HepG2 (cell line): ENCODE results near the gene TANGO6. TPM values are rescaled to one million over a fixed set of nuclear protein-coding genes. Genes with fewer than 3 reads are reported as not detected.

Source experiments
- ARNT2 ChIP-seq: sonication (generic); formaldehyde crosslinking; IDR thresholded peaks from 2 replicates; pipeline ENCODE4 v1.8.0; 2022; ENCODE audit warnings: mild to moderate bottlenecking, low read depth, missing genetic modification reagents, moderate library complexity
- ERF ChIP-seq: IDR thresholded peaks from 2 replicates; pipeline ENCODE4 v1.6.1; 2018; ENCODE audit warnings: missing biosample characterization, missing genetic modification reagents
- ETV6 ChIP-seq: sonication (generic); formaldehyde crosslinking; conservative IDR thresholded peaks from 2 replicates; pipeline ENCODE4 v1.4.0; 2020; ENCODE audit warnings: missing genetic modification reagents
- HES4 ChIP-seq: sonication (generic); formaldehyde crosslinking; IDR thresholded peaks from 2 replicates; pipeline ENCODE4 v1.9.0; 2021; ENCODE audit warnings: mild to moderate bottlenecking, missing genetic modification reagents, borderline replicate concordance
- KLF15 ChIP-seq: sonication (generic); formaldehyde crosslinking; IDR thresholded peaks from 2 replicates; pipeline ENCODE4 v1.8.1; 2023; ENCODE audit warnings: borderline replicate concordance, mild to moderate bottlenecking, inconsistent platforms, missing genetic modification reagents, mixed read lengths
- MTA1 ChIP-seq: sonication (generic); formaldehyde crosslinking; IDR thresholded peaks from 2 replicates; pipeline ENCODE4 v1.4.0; 2020; ENCODE audit warnings: missing genetic modification reagents, mild to moderate bottlenecking, borderline replicate concordance
- MTA3 ChIP-seq: sonication (generic); formaldehyde crosslinking; IDR thresholded peaks from 2 replicates; pipeline ENCODE4 v1.4.0; 2020; ENCODE audit warnings: missing genetic modification reagents
- NFKB2 ChIP-seq: sonication (generic); formaldehyde crosslinking; IDR thresholded peaks from 2 replicates; pipeline ENCODE4 v1.4.0; 2020; ENCODE audit warnings: missing genetic modification reagents, borderline replicate concordance
- RFX5 ChIP-seq: IDR thresholded peaks from 2 replicates; pipeline ENCODE4 v1.6.1; 2011; ENCODE audit warnings: low read depth, low read length, improper control_type of control experiment
- SAP130 ChIP-seq: IDR thresholded peaks from 2 replicates; pipeline ENCODE4 v1.6.1; 2016; ENCODE audit warnings: low read depth
- SIN3B ChIP-seq: fragments of 150-350 bp; IDR thresholded peaks from 2 replicates; pipeline ENCODE4 v1.6.1; 2014; ENCODE audit warnings: low read length
- SOX13 ChIP-seq, 3 experiments: fragments of 450-650 bp in 1 of 3; sonication (generic) in 1 of 3; formaldehyde crosslinking in 1 of 3; IDR thresholded peaks in 2 of 3; conservative IDR thresholded peaks in 1 of 3; 2 replicates each; pipeline versions ENCODE4 v1.5.0 to v1.6.1; 2016 to 2020; ENCODE audit warnings: antibody characterized with exemption in 1 of 3, mild to moderate bottlenecking in 1 of 3, missing compliant biosample characterization in 1 of 3, missing genetic modification reagents in 1 of 3, moderate library complexity in 1 of 3
- TBX2 ChIP-seq: sonication (generic); formaldehyde crosslinking; IDR thresholded peaks from 2 replicates; pipeline ENCODE4 v1.5.0; 2020; ENCODE audit warnings: missing genetic modification reagents, mild to moderate bottlenecking, borderline replicate concordance
- TBX3 ChIP-seq: fragments of 450-650 bp; IDR thresholded peaks from 2 replicates; pipeline ENCODE4 v1.6.1; 2017; ENCODE audit warnings: antibody characterized with exemption, mild to moderate bottlenecking, inconsistent platforms, borderline replicate concordance
- THAP11 ChIP-seq: IDR thresholded peaks from 2 replicates; pipeline ENCODE4 v1.6.1; 2016; ENCODE audit warnings: missing biosample characterization, missing genetic modification reagents
- ZBTB42 ChIP-seq: sonication (generic); formaldehyde crosslinking; IDR thresholded peaks from 2 replicates; pipeline ENCODE4 v1.5.0; 2020; ENCODE audit warnings: mild to moderate bottlenecking, missing genetic modification reagents
- ZNF101 ChIP-seq: sonication (generic); formaldehyde crosslinking; IDR thresholded peaks from 2 replicates; pipeline ENCODE4 v1.4.0; 2020; ENCODE audit warnings: mild to moderate bottlenecking, low read depth, missing genetic modification reagents, borderline replicate concordance
- ZNF350 ChIP-seq: sonication (generic); formaldehyde crosslinking; IDR thresholded peaks from 2 replicates; pipeline ENCODE4 v1.4.0; 2020; ENCODE audit warnings: mild to moderate bottlenecking, low read depth, missing genetic modification reagents, borderline replicate concordance
- ZNF441 ChIP-seq: sonication (generic); formaldehyde crosslinking; IDR thresholded peaks from 2 replicates; pipeline ENCODE4 v1.7.0; 2021; ENCODE audit warnings: missing genetic modification reagents, borderline replicate concordance
- ZNF556 ChIP-seq: sonication (generic); formaldehyde crosslinking; IDR thresholded peaks from 2 replicates; pipeline ENCODE4 v1.4.0; 2020; ENCODE audit warnings: mild to moderate bottlenecking, missing genetic modification reagents, borderline replicate concordance
- ZNF598 ChIP-seq: sonication (generic); formaldehyde crosslinking; IDR thresholded peaks from 2 replicates; pipeline ENCODE4 v1.5.1; 2020; ENCODE audit warnings: mild to moderate bottlenecking, missing genetic modification reagents, borderline replicate concordance
- polyA plus RNA-seq, 8 experiments: library from polyadenylated mRNA; depleted of rRNA in 3 of 8; stranded (reverse) in 7 of 8; unstranded in 1 of 8; fragments of >200 nt; fragmentation: Illumina TruSeq in 4 of 8; extraction: Trizol in 4 of 8; gene quantifications; 2 replicates each; pipeline versions ENCODE4 v1.2.1 to v1.2.3, GENCODE V29; 2011 to 2016; ENCODE audit warnings: low read depth in 4 of 8, missing spikeins in 1 of 8, mixed read lengths in 1 of 8; ENCODE audit not compliant: insufficient read depth in 1 of 8
- total RNA-seq, 5 experiments: library from RNA; depleted of rRNA; stranded (reverse); fragments of >200 nt; fragmentation: Illumina TruSeq; extraction: Trizol; gene quantifications; 2 replicates each; pipeline ENCODE4 v1.2.3, GENCODE V29; 2016; ENCODE audit warnings: low read depth in 1 of 5
- TF ChIP-seq, protein P1 (sequence below): sonication (generic); formaldehyde crosslinking; IDR thresholded peaks from 2 replicates; pipeline ENCODE4 v1.8.0; 2022; ENCODE audit warnings: mild to moderate bottlenecking, missing genetic modification reagents, moderate library complexity
- TF ChIP-seq, protein P2 (sequence below): sonication (generic); formaldehyde crosslinking; IDR thresholded peaks from 2 replicates; pipeline ENCODE4 v1.5.1; 2020; ENCODE audit warnings: mild to moderate bottlenecking, missing genetic modification reagents, moderate library complexity

The TANGO6 gene
- total and polyA plus RNA-seq, 2 of the 13 experiments (the other 11 are each of a cell fraction or from before 2014, with no cell fraction given): 7.2 to 13.3 TPM

DNA sequence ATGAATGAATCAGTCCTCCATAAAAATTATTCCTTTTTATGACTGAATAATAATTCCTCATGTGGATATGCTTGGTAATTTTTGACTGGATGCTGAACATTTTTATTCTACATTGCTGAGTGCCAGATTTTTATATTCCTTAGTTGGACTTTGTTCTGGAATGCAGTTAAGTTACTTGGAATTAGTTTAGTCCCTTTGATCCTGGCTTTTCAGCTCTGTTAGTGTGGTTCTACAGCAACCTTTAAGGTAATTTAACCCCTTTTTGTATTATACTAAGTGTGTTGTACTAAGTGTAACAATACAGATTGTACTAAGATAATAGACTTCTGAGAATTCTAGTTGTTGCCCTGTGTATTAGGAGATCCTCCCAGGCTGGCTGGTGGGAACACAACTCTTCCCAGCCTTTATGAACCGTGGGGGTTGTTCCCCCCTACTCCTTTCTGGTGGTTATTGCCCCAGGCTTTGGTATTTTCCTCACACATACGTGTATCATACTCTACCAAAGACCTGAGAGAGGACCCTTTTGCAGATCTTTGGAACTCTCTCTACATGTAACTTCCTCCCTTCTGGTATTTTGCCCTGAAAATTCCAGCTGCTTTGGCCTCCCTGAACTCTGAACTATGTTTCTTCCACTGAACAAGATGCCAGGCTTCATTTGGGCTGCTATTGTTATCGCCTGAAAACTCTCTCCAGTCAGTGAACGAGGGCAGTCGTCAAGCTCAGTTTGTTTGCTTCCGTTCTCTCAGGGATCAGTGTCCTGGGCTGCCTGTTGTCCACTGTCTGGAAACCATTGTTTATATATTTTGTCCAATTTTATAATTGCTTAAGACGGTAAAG lies 30.5 kb downstream of the TANGO6 start (continued):
- TF ChIP-seq, protein P1, sequence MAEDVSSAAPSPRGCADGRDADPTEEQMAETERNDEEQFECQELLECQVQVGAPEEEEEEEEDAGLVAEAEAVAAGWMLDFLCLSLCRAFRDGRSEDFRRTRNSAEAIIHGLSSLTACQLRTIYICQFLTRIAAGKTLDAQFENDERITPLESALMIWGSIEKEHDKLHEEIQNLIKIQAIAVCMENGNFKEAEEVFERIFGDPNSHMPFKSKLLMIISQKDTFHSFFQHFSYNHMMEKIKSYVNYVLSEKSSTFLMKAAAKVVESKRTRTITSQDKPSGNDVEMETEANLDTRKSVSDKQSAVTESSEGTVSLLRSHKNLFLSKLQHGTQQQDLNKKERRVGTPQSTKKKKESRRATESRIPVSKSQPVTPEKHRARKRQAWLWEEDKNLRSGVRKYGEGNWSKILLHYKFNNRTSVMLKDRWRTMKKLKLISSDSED (CRISPR knock-in tag): no peak
- TF ChIP-seq RFX5 (no peak), TBX3 (no peak), HES4 (CRISPR knock-in tag) (no peak), ETV6 (CRISPR knock-in tag) (no peak), ZBTB42 (no peak), ARNT2 (no peak), KLF15 (CRISPR knock-in tag) (no peak), SOX13 (IDR thresholded peaks at IDR 0.05) (no peak; the same call in none of the 2 replicates), SOX13 (CRISPR knock-in tag; conservative IDR thresholded peaks at IDR 0.05 in 1 of 2, IDR thresholded peaks at IDR 0.05 in 1 of 2) (peak in 1 of 2 experiments; percentile 87; a peak in 2 of 4 replicates), ZNF101 (CRISPR knock-in tag) (no peak), NFKB2 (CRISPR knock-in tag) (no peak), MTA1 (CRISPR knock-in tag) (no peak), THAP11 (CRISPR knock-in tag) (no peak), SIN3B (no peak), SAP130 (CRISPR knock-in tag) (peak; percentile 42; the same call in 1 of the 2 replicates), TBX2 (no peak), ZNF598 (CRISPR knock-in tag) (no peak), ERF (CRISPR knock-in tag) (0 out of 2 replicates have a peak, but pooled peaks have one; percentile 23), ZNF441 (no peak), ZNF556 (CRISPR knock-in tag) (0 out of 2 replicates have a peak, but pooled peaks have one; percentile 15), ZNF350 (CRISPR knock-in tag) (no peak), MTA3 (CRISPR knock-in tag) (no peak)
- TF ChIP-seq, protein P2, sequence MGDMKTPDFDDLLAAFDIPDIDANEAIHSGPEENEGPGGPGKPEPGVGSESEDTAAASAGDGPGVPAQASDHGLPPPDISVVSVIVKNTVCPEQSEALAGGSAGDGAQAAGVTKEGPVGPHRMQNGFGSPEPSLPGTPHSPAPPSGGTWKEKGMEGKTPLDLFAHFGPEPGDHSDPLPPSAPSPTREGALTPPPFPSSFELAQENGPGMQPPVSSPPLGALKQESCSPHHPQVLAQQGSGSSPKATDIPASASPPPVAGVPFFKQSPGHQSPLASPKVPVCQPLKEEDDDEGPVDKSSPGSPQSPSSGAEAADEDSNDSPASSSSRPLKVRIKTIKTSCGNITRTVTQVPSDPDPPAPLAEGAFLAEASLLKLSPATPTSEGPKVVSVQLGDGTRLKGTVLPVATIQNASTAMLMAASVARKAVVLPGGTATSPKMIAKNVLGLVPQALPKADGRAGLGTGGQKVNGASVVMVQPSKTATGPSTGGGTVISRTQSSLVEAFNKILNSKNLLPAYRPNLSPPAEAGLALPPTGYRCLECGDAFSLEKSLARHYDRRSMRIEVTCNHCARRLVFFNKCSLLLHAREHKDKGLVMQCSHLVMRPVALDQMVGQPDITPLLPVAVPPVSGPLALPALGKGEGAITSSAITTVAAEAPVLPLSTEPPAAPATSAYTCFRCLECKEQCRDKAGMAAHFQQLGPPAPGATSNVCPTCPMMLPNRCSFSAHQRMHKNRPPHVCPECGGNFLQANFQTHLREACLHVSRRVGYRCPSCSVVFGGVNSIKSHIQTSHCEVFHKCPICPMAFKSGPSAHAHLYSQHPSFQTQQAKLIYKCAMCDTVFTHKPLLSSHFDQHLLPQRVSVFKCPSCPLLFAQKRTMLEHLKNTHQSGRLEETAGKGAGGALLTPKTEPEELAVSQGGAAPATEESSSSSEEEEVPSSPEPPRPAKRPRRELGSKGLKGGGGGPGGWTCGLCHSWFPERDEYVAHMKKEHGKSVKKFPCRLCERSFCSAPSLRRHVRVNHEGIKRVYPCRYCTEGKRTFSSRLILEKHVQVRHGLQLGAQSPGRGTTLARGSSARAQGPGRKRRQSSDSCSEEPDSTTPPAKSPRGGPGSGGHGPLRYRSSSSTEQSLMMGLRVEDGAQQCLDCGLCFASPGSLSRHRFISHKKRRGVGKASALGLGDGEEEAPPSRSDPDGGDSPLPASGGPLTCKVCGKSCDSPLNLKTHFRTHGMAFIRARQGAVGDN (CRISPR knock-in tag): no peak
